Lung (tissue), 12 donors: Measurements from ENCODE around the gene FOXO3. TPM values are rescaled to one million over a fixed set of nuclear protein-coding genes. Genes with fewer than 3 reads are reported as not detected.

Source experiments
- ATAC-seq: fragments of 200-7000 bp; cut with Tn5 transposase; one replicate; pipeline ENCODE4 v1.9.1; 2020; ENCODE audit warnings: moderate number of reproducible peaks; ENCODE audit not compliant: insufficient read depth, low FRiP score
- DNase-seq, 3 donors: peaks; one replicate each; pipeline ENCODE4 v3.0.0-alpha.2; 2013 to 2017
- H3K27ac ChIP-seq, 2 donors: one replicate each; pipeline ENCODE4 v1.5.1; 2013; ENCODE audit warnings: mild to moderate bottlenecking in 2 of 2, moderate library complexity in 2 of 2, control low read depth in 1 of 2, inconsistent platforms in 1 of 2, low read depth in 1 of 2, low read length in 1 of 2
- H3K27me3 ChIP-seq, 3 donors: one replicate each; pipeline ENCODE4 v1.5.1; 2013; ENCODE audit warnings: low read length in 2 of 3; ENCODE audit not compliant: control insufficient read depth in 3 of 3, insufficient read depth in 3 of 3
- H3K36me3 ChIP-seq, 4 donors: one replicate each; pipeline ENCODE4 v1.5.1; 2013; ENCODE audit warnings: low read length in 4 of 4, mild to moderate bottlenecking in 1 of 4, moderate library complexity in 1 of 4; ENCODE audit not compliant: control insufficient read depth in 4 of 4, insufficient read depth in 4 of 4
- H3K4me1 ChIP-seq, 5 donors: one replicate each; pipeline ENCODE4 v1.5.1; 2013; ENCODE audit warnings: low read length in 5 of 5, mild to moderate bottlenecking in 2 of 5, moderate library complexity in 1 of 5; ENCODE audit not compliant: control insufficient read depth in 5 of 5, insufficient read depth in 5 of 5
- H3K4me3 ChIP-seq: one replicate; pipeline ENCODE4 v1.5.1; 2013; ENCODE audit warnings: mild to moderate bottlenecking, control low read depth, moderate library complexity
- H3K9ac ChIP-seq, 2 donors: one replicate each; pipeline ENCODE4 v1.5.1; 2013; ENCODE audit warnings: low read length in 2 of 2, control low read depth in 1 of 2; ENCODE audit not compliant: insufficient read depth in 1 of 2
- H3K9me3 ChIP-seq, 4 donors: one replicate each; pipeline ENCODE4 v1.5.1; 2013; ENCODE audit warnings: low read length in 3 of 4, mild to moderate bottlenecking in 1 of 4, moderate library complexity in 1 of 4; ENCODE audit not compliant: control insufficient read depth in 4 of 4, insufficient read depth in 3 of 4
- WGBS, 2 donors: extraction: QIAGEN DNeasy Blood & Tissue Kit; methylation state at CpG; one replicate each; pipeline ENCODE4 v1.1.7; 2013; 5-methylcytosine and 5-hydroxymethylcytosine counted together
- polyA plus RNA-seq, 2 donors: library from polyadenylated mRNA; stranded (reverse); fragments of 200-250 nt; gene quantifications; one replicate each; pipeline ENCODE4 v1.2.1, GENCODE V29; 2013
- total RNA-seq, 2 donors: library from RNA; depleted of rRNA in 1 of 2; stranded (reverse); fragments of >200 nt in 1 of 2; gene quantifications; one replicate each; pipeline ENCODE4 v1.2.1, GENCODE V29; 2014 to 2021
- TF ChIP-seq, protein P1 (sequence below): IDR thresholded peaks from 2 replicates; pipeline ENCODE4 v1.5.1; 2012; ENCODE audit warnings: mild to moderate bottlenecking; ENCODE audit errors: control extremely low read depth, extremely low read depth
- donor health status: control.
- donor health status: control.
- donor health status: Bipolar disorder and iron deficiency.
- donor health status: healthy.
- donor health status: DM: yes; HTN: yes; CAD: no.

FOXO3 gene
- total and polyA plus RNA-seq, 4 donors = 12.1 to 101 (median 40.0) TPM

DNA sequence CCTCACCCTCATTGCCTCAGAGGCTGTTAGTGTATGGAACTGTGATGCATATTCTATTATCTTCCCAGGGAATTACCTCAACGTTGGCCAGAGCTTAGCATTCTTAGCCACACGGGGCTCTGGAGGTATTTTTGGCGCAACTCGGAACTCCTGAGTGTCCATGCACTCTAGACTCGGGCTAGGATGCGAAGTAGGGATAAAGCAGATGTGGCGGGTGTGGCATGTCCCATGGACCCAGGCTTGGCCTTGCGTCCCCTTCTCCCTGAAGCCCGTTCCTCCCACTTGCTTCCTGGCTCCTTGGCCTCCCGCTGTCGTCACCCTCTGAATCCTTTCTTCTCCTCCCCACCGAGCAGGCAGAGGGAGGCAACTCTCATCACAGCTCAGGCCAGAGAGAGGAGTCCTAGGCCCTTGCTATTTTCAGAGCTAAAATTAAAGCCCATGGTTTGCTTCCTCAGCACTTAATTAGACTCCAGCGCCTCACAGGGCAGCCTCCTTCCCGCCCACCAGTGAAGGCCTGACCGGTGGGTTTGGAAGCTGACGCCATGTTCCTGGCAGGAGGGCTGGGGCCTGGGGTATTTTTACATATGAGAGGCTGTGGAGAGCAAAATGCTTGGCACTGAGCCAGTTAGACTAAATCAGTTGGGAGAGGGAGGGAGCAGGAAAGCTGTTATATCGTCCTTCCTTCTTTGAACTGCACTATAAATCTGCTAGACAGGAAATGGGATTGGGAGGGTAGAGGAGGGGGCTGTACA, 138.7 kb downstream of the FOXO3 start:
- Histone ChIP-seq H3K27me3 (no peaks in the 10 kb centered on the region), H3K9me3 (peaks cover 0 to 9% (median 3%) of the 10 kb centered on the region in 4 donors), H3K36me3 (peaks cover 0 to 3% (median 0%) of the 10 kb centered on the region in 4 donors), H3K4me3 (no peak overlapping the region), H3K4me1 (peaks cover 1 to 44% (median 12%) of the 10 kb centered on the region in 5 donors), H3K9ac (peak overlapping the region in 1 of 2 donors; percentile 58), H3K27ac (peak overlapping the region in 1 of 2 donors; percentile 21)
- peak; percentile 97 to 99 (median 99) for DNase-seq
- TF ChIP-seq, protein P1, sequence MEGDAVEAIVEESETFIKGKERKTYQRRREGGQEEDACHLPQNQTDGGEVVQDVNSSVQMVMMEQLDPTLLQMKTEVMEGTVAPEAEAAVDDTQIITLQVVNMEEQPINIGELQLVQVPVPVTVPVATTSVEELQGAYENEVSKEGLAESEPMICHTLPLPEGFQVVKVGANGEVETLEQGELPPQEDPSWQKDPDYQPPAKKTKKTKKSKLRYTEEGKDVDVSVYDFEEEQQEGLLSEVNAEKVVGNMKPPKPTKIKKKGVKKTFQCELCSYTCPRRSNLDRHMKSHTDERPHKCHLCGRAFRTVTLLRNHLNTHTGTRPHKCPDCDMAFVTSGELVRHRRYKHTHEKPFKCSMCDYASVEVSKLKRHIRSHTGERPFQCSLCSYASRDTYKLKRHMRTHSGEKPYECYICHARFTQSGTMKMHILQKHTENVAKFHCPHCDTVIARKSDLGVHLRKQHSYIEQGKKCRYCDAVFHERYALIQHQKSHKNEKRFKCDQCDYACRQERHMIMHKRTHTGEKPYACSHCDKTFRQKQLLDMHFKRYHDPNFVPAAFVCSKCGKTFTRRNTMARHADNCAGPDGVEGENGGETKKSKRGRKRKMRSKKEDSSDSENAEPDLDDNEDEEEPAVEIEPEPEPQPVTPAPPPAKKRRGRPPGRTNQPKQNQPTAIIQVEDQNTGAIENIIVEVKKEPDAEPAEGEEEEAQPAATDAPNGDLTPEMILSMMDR = no peak
- 81 to 85% methylated on average over 17 of the region's 17 CpGs for WGBS, 2 donors
- ATAC-seq = peak; percentile 14

DNA sequence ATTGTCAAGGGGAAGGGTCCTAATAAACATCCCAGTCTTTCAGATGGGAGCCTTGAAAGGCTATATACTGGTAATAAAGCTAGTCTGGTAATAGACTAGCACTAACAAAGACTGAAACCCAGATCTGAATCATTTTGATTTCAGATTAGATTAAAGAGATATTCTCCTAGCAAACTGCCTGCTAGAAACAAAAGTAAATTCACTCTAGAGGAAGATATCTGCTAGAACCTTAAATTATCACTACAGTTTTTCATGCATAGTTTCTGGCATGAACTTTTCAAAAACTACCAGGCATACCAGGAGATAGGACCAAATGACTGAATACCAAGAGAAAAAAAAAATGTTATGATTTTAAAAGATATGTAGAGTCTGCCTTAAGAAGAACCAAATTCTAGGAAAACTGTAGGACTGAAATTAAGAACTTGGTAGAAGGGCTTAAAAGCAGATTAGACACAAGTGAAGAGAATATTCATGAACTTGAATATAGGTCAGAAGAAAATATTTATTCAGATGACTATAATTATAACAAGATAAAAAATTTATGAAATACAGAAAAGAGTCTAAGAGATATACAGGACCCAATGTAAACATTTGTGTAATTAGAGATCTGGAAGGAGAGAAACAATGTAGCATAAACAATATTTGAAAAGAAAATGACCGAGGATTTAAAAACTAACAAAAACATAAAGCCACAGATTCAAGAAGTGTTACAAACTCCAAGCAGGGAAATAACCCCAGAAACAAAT, 141.6 kb downstream of the FOXO3 start:
- 90 to 93% methylated on average over 1 of the region's 1 CpG for WGBS, 2 donors
- TF ChIP-seq, protein P1 = no peak
- ATAC-seq (no peak), DNase-seq (no peak)
- Histone ChIP-seq H3K27ac (no peak overlapping the region), H3K9ac (no peak overlapping the region), H3K36me3 (no peaks in the 10 kb centered on the region), H3K9me3 (peaks cover 0 to 9% (median 3%) of the 10 kb centered on the region in 4 donors), H3K4me3 (no peak overlapping the region), H3K27me3 (no peaks in the 10 kb centered on the region), H3K4me1 (peaks cover 1 to 51% (median 12%) of the 10 kb centered on the region in 5 donors)

GRCh38 chr6:108706649-108707048, 145.9 kb downstream of the FOXO3 start:
- H3K9ac ChIP-seq = no peak overlapping the region
- no peak for DNase-seq
- H3K27me3 ChIP-seq = no peaks in the 10 kb centered on the region
- no peak overlapping the region for H3K4me3 ChIP-seq
- no peak overlapping the region for H3K27ac ChIP-seq
- no peaks in the 10 kb centered on the region for H3K36me3 ChIP-seq
- TF ChIP-seq, protein P1 = no peak
- ATAC-seq = no peak
- 93 to 97% methylated on average over 8 of the region's 8 CpGs for WGBS, 2 donors
- H3K9me3 ChIP-seq = peaks cover 0 to 9% (median 3%) of the 10 kb centered on the region in 4 donors
- H3K4me1 ChIP-seq = peaks cover 0 to 52% (median 23%) of the 10 kb centered on the region in 5 donors
